ENCODE results near the gene SS18.

GRCh38 chr18:26004832-26005231 lies 85.6 kb downstream of the SS18 start:
- TF ChIP-seq CTCF (IDR thresholded peaks at IDR 0.05) (no peak), POLR2A (IDR thresholded peaks at IDR 0.05) (no peak)

Data from body of pancreas (tissue), 4 donors.